ENCODE data around the gene P2RY12. TPM values are rescaled to one million over a fixed set of nuclear protein-coding genes. Genes with fewer than 3 reads are reported as not detected.

The P2RY12 gene
- total and polyA plus RNA-seq, 2 donors (not counting 1 experiment from before 2014, with no cell fraction given) = 0.42 to 0.79 TPM

- no peak overlapping the region for H3K27ac Mint-ChIP-seq
- peaks cover 2% of the 10 kb centered on the region for H3K27me3 Mint-ChIP-seq
- Histone ChIP-seq H3K27ac (ENCODE audit: low read length in 2 of 2) (no peak overlapping the region), H3K9me3 (ENCODE audit: control extremely low read depth in 1 of 3, control insufficient read depth in 2 of 3, insufficient read depth in 1 of 3, low read length in 2 of 3) (no peaks in the 10 kb centered on the region), H3K36me3 (replicated peaks in 1 of 2; ENCODE audit: control extremely low read depth in 1 of 2, control insufficient read depth in 1 of 2, extremely low read depth in 1 of 2, insufficient read depth in 2 of 2, low read length in 1 of 2) (no peaks in the 10 kb centered on the region), H3K27me3 (replicated peaks in 1 of 4; ENCODE audit: control extremely low read depth in 1 of 4, control insufficient read depth in 3 of 4, insufficient read depth in 4 of 4, low read length in 3 of 4) (no peaks in the 10 kb centered on the region), H4K20me1 (ENCODE audit: control insufficient read depth, insufficient read depth, low read length, poor library complexity, severe bottlenecking) (no peaks in the 10 kb centered on the region), H2AFZ (ENCODE audit: insufficient read depth, low read depth, low read length, poor library complexity, severe bottlenecking) (no peak overlapping the region), H3K4me1 (ENCODE audit: control insufficient read depth in 2 of 2, insufficient read depth in 2 of 2, low read length in 2 of 2) (no peaks in the 10 kb centered on the region), H3K4me3 (ENCODE audit: control extremely low read depth in 1 of 5, extremely low read depth in 1 of 5, insufficient read depth in 1 of 5, low read depth in 2 of 5, low read length in 4 of 5) (no peak overlapping the region), H3K4me2 (replicated peaks; ENCODE audit: low read depth, low read length, poor library complexity, severe bottlenecking) (no peak overlapping the region), H3K9ac (ENCODE audit: low read length) (no peak overlapping the region), H3K79me2 (ENCODE audit: control insufficient read depth, insufficient read depth, low read length) (no peaks in the 10 kb centered on the region)
- no peak for DNase-seq
- H3K9me3 Mint-ChIP-seq (ENCODE audit: insufficient read depth) = no peaks in the 10 kb centered on the region
- intact Hi-C loops (cut with micrococcal nuclease) = no loop called here
- no peaks in the 10 kb centered on the region for H3K4me1 Mint-ChIP-seq
- WGBS (ENCODE audit: insufficient coverage) = 98% methylated on average over 5 of the region's 6 CpGs
- ATAC-seq (ENCODE audit: low read depth) = no peak
- H3K4me3 Mint-ChIP-seq = no peak overlapping the region
- POLR2A ChIA-PET = no interaction called here
- TF ChIP-seq EZH2 (IDR thresholded peaks at IDR 0.05; ENCODE audit: borderline replicate concordance, insufficient read depth, low read depth, low read length, poor library complexity, severe bottlenecking) (no peak), CTCF (IDR thresholded peaks at IDR 0.05) (no peak)
- CTCF ChIA-PET = interaction anchor here (1.2 to 1.3 kb wide), 2 partner anchors 22 to 143 kb away, joined by 3 read pairs; no protein-coding TSS in a partner anchor
These were observed 78.3 kb downstream of the P2RY12 start for GRCh38 chr3:151306168-151306810.

- 100% methylated on average over 3 of the region's 4 CpGs for WGBS (ENCODE audit: insufficient coverage)
- no peak for DNase-seq
- H3K27me3 Mint-ChIP-seq = peaks cover 2% of the 10 kb centered on the region
- H2AFZ ChIP-seq (ENCODE audit: insufficient read depth, low read depth, low read length, poor library complexity, severe bottlenecking) = no peak overlapping the region
- POLR2A ChIA-PET = no interaction called here
- CTCF ChIA-PET = interaction anchor here (1.2 kb wide), 1 partner anchor 21 kb away, joined by 3 read pairs; no protein-coding TSS in a partner anchor
- TF ChIP-seq CTCF (IDR thresholded peaks at IDR 0.05) = no peak
- TF ChIP-seq EZH2 (IDR thresholded peaks at IDR 0.05; ENCODE audit: borderline replicate concordance, insufficient read depth, low read depth, low read length, poor library complexity, severe bottlenecking) = no peak
- H3K4me3 Mint-ChIP-seq = no peak overlapping the region
- H3K9ac ChIP-seq (ENCODE audit: low read length) = no peak overlapping the region
- no peak overlapping the region for H3K27ac ChIP-seq (ENCODE audit: low read length in 2 of 2)
- H3K4me1 Mint-ChIP-seq = no peaks in the 10 kb centered on the region
- no peaks in the 10 kb centered on the region for H3K27me3 ChIP-seq (replicated peaks in 1 of 4; ENCODE audit: control extremely low read depth in 1 of 4, control insufficient read depth in 3 of 4, insufficient read depth in 4 of 4, low read length in 3 of 4)
- ATAC-seq (ENCODE audit: low read depth) = no peak
- no peaks in the 10 kb centered on the region for H3K9me3 ChIP-seq (ENCODE audit: control extremely low read depth in 1 of 3, control insufficient read depth in 2 of 3, insufficient read depth in 1 of 3, low read length in 2 of 3)
- H3K36me3 ChIP-seq (replicated peaks in 1 of 2; ENCODE audit: control extremely low read depth in 1 of 2, control insufficient read depth in 1 of 2, extremely low read depth in 1 of 2, insufficient read depth in 2 of 2, low read length in 1 of 2) = no peaks in the 10 kb centered on the region
- H3K9me3 Mint-ChIP-seq (ENCODE audit: insufficient read depth) = no peaks in the 10 kb centered on the region
- H3K79me2 ChIP-seq (ENCODE audit: control insufficient read depth, insufficient read depth, low read length) = no peaks in the 10 kb centered on the region
- H3K27ac Mint-ChIP-seq = no peak overlapping the region
- no peaks in the 10 kb centered on the region for H4K20me1 ChIP-seq (ENCODE audit: control insufficient read depth, insufficient read depth, low read length, poor library complexity, severe bottlenecking)
- intact Hi-C loops (cut with micrococcal nuclease) = no loop called here
- no peak overlapping the region for H3K4me3 ChIP-seq (ENCODE audit: control extremely low read depth in 1 of 5, extremely low read depth in 1 of 5, insufficient read depth in 1 of 5, low read depth in 2 of 5, low read length in 4 of 5)
- H3K4me1 ChIP-seq (ENCODE audit: control insufficient read depth in 2 of 2, insufficient read depth in 2 of 2, low read length in 2 of 2) = no peaks in the 10 kb centered on the region
- no peak overlapping the region for H3K4me2 ChIP-seq (replicated peaks; ENCODE audit: low read depth, low read length, poor library complexity, severe bottlenecking)
These were observed 78.8 kb downstream of the P2RY12 start for GRCh38 chr3:151305775-151306151.
